ENCODE results near the gene AMMECR1.

GRCh38 chrX:110304371-110304770, 13.5 kb downstream of the AMMECR1 start:
- no peak for TF ChIP-seq CTCF (IDR thresholded peaks at IDR 0.05)
- no peak for TF ChIP-seq EP300 (IDR thresholded peaks at IDR 0.05)
- TF ChIP-seq POLR2A (IDR thresholded peaks at IDR 0.05): no peak

Data from tibial nerve (tissue), 4 donors.